ENCODE measurements around the gene KRTAP9-4.

GRCh38 chr17:41256291-41256685 lies 6.8 kb downstream of the KRTAP9-4 start:
- TF ChIP-seq CTCF (IDR thresholded peaks at IDR 0.05) = no peak
- TF ChIP-seq POLR2A (IDR thresholded peaks at IDR 0.05) = no peak
